DMS 273 treated with DMSO at 0.1 percent for 48 hours (cell line): Measurements from ENCODE around the gene ANKRD33B.
"Not testable (repeated sequence)": the region's sequence is repeated elsewhere in the genome, so short reads cannot be mapped to it uniquely, and the experiment has no call there.

Source experiments
- DNase-seq: peaks from one replicate; lab custom pipeline; 2025; lab: John Stamatoyannopoulos, UW

The ANKRD33B gene

GRCh38 chr5:10620346-10620745 lies 56.5 kb downstream of the ANKRD33B start:
- DNase-seq: no peak

- DNase-seq: no peak
Measured at GRCh38 chr5:10621832-10622231, 58.0 kb downstream of the ANKRD33B start.

- no peak for DNase-seq
Measured at GRCh38 chr5:10622810-10623209, 58.9 kb downstream of the ANKRD33B start.

GRCh38 chr5:10623305-10623910 lies 59.5 kb downstream of the ANKRD33B start:
- no peak for DNase-seq

- DNase-seq: no peak
Measured at GRCh38 chr5:10624206-10624605, 60.3 kb downstream of the ANKRD33B start.

GRCh38 chr5:10624679-10625078 lies 60.8 kb downstream of the ANKRD33B start:
- no peak for DNase-seq

- DNase-seq: no peak
Measured at GRCh38 chr5:10625700-10626472, 62.0 kb downstream of the ANKRD33B start.

- DNase-seq: no peak
Measured at GRCh38 chr5:10626473-10627013, 62.7 kb downstream of the ANKRD33B start.

GRCh38 chr5:10627160-10627701 lies 63.4 kb downstream of the ANKRD33B start:
- no peak for DNase-seq

- no peak for DNase-seq
Measured at GRCh38 chr5:10628601-10629000, 64.7 kb downstream of the ANKRD33B start.

GRCh38 chr5:10629682-10630081 lies 65.8 kb downstream of the ANKRD33B start:
- DNase-seq: no peak

- DNase-seq: no peak
Measured at GRCh38 chr5:10630126-10630525, 66.3 kb downstream of the ANKRD33B start.

- not testable (repeated sequence) for DNase-seq
Measured at GRCh38 chr5:10630744-10631143, 66.9 kb downstream of the ANKRD33B start.

- DNase-seq: no peak
Measured at GRCh38 chr5:10631316-10631996, 67.6 kb downstream of the ANKRD33B start.

GRCh38 chr5:10632110-10632761 lies 68.4 kb downstream of the ANKRD33B start:
- no peak for DNase-seq

- DNase-seq: no peak
Measured at GRCh38 chr5:10633271-10634049, 69.6 kb downstream of the ANKRD33B start.

GRCh38 chr5:10634050-10634449 lies 70.2 kb downstream of the ANKRD33B start:
- no peak for DNase-seq

- DNase-seq: no peak
Measured at GRCh38 chr5:10634562-10634961, 70.7 kb downstream of the ANKRD33B start.

- no peak for DNase-seq
Measured at GRCh38 chr5:10635257-10635866, 71.5 kb downstream of the ANKRD33B start.

- no peak for DNase-seq
Measured at GRCh38 chr5:10635867-10636350, 72.0 kb downstream of the ANKRD33B start.
